Glutamatergic neuron (in vitro differentiated cells): Measurements from ENCODE around the gene KIAA1549. TPM values are rescaled to one million over a fixed set of nuclear protein-coding genes. Genes with fewer than 3 reads are reported as not detected.

Source experiments
- DNase-seq: peaks from one replicate; pipeline ENCODE4 v3.0.0; 2022
- H3K27ac Mint-ChIP-seq: one replicate; pipeline ENCODE4 v1.8.0; 2020; ENCODE audit warnings: mild to moderate bottlenecking, mixed read lengths, inconsistent platforms; ENCODE audit not compliant: unreplicated experiment
- H3K27me3 Mint-ChIP-seq: one replicate; pipeline ENCODE4 v1.8.0; 2020; ENCODE audit warnings: mild to moderate bottlenecking, moderate library complexity, mixed read lengths, inconsistent platforms; ENCODE audit not compliant: unreplicated experiment
- H3K36me3 Mint-ChIP-seq: one replicate; pipeline ENCODE4 v1.8.0; 2020; ENCODE audit warnings: mild to moderate bottlenecking, mixed read lengths, inconsistent platforms; ENCODE audit not compliant: unreplicated experiment
- H3K4me1 Mint-ChIP-seq: one replicate; pipeline ENCODE4 v1.8.0; 2020; ENCODE audit warnings: mild to moderate bottlenecking, low read depth, mixed read lengths, inconsistent platforms; ENCODE audit not compliant: unreplicated experiment
- H3K4me3 Mint-ChIP-seq: one replicate; pipeline ENCODE4 v1.8.0; 2020; ENCODE audit warnings: mild to moderate bottlenecking, mixed read lengths, inconsistent platforms; ENCODE audit not compliant: unreplicated experiment
- H3K9me3 Mint-ChIP-seq: one replicate; pipeline ENCODE4 v1.8.0; 2020; ENCODE audit warnings: mild to moderate bottlenecking, moderate library complexity, mixed read lengths, inconsistent platforms; ENCODE audit not compliant: unreplicated experiment
- CTCF ChIP-seq: fragments of 200-600 bp; sonication (generic); IDR thresholded peaks from one replicate; pipeline ENCODE4 v1.5.0; 2021; ENCODE audit not compliant: partially characterized antibody, unreplicated experiment
- total RNA-seq: library from RNA; stranded (reverse); fragmentation: NEBNext Ultra II Directional; extraction: Animal tissue kit (Norgen Biotek cat#: 25700); gene quantifications from one replicate; pipeline ENCODE4 v1.2.1, GENCODE V29; 2021; ENCODE audit not compliant: unreplicated experiment

KIAA1549 gene
- total RNA-seq, 1 donor from 2014 or later = 40.2 TPM

- no peak for TF ChIP-seq CTCF
- Mint-ChIP-seq H3K36me3 (peaks cover 11% of the 10 kb centered on the region), H3K27ac (no peak overlapping the region), H3K9me3 (peaks cover 1% of the 10 kb centered on the region), H3K27me3 (no peaks in the 10 kb centered on the region), H3K4me1 (peaks cover 6% of the 10 kb centered on the region), H3K4me3 (no peak overlapping the region)
- DNase-seq = no peak
Observed at GRCh38 chr7:138879356-138879755, 101.8 kb downstream of the KIAA1549 start.

GRCh38 chr7:138878856-138879255 lies 102.3 kb downstream of the KIAA1549 start:
- Mint-ChIP-seq H3K9me3 (peaks cover 1% of the 10 kb centered on the region), H3K36me3 (peaks cover 11% of the 10 kb centered on the region), H3K4me1 (peaks cover 6% of the 10 kb centered on the region), H3K27me3 (no peaks in the 10 kb centered on the region), H3K27ac (no peak overlapping the region), H3K4me3 (no peak overlapping the region)
- no peak for TF ChIP-seq CTCF
- DNase-seq = no peak

- H3K27ac Mint-ChIP-seq = no peak overlapping the region
Observed at GRCh38 chr7:138878051-138878450, 103.1 kb downstream of the KIAA1549 start.

GRCh38 chr7:138876326-138876725 lies 104.9 kb downstream of the KIAA1549 start:
- no peaks in the 10 kb centered on the region for H3K9me3 Mint-ChIP-seq
- no peak for TF ChIP-seq CTCF
- no peak overlapping the region for H3K27ac Mint-ChIP-seq

More at GRCh38 chr7:138878051-138878450, 103.1 kb downstream of the KIAA1549 start:
- no peaks in the 10 kb centered on the region for H3K9me3 Mint-ChIP-seq
- TF ChIP-seq CTCF = no peak
- peaks cover 6% of the 10 kb centered on the region for H3K4me1 Mint-ChIP-seq
- DNase-seq = no peak
- H3K36me3 Mint-ChIP-seq = peaks cover 11% of the 10 kb centered on the region
- no peak overlapping the region for H3K4me3 Mint-ChIP-seq
- H3K27me3 Mint-ChIP-seq = no peaks in the 10 kb centered on the region

GRCh38 chr7:138875794-138876193 lies 105.4 kb downstream of the KIAA1549 start:
- Mint-ChIP-seq H3K9me3 (no peaks in the 10 kb centered on the region), H3K4me1 (no peaks in the 10 kb centered on the region), H3K27me3 (peaks cover 2% of the 10 kb centered on the region), H3K4me3 (no peak overlapping the region), H3K27ac (no peak overlapping the region), H3K36me3 (peaks cover 4% of the 10 kb centered on the region)
- DNase-seq = no peak
- no peak for TF ChIP-seq CTCF

More at GRCh38 chr7:138876326-138876725, 104.9 kb downstream of the KIAA1549 start:
- H3K27me3 Mint-ChIP-seq = no peaks in the 10 kb centered on the region
- H3K4me1 Mint-ChIP-seq = peaks cover 1% of the 10 kb centered on the region
- no peak for DNase-seq
- H3K36me3 Mint-ChIP-seq = peaks cover 4% of the 10 kb centered on the region
- H3K4me3 Mint-ChIP-seq = no peak overlapping the region
